ENCODE measurements around the gene ZSWIM2.

DNA sequence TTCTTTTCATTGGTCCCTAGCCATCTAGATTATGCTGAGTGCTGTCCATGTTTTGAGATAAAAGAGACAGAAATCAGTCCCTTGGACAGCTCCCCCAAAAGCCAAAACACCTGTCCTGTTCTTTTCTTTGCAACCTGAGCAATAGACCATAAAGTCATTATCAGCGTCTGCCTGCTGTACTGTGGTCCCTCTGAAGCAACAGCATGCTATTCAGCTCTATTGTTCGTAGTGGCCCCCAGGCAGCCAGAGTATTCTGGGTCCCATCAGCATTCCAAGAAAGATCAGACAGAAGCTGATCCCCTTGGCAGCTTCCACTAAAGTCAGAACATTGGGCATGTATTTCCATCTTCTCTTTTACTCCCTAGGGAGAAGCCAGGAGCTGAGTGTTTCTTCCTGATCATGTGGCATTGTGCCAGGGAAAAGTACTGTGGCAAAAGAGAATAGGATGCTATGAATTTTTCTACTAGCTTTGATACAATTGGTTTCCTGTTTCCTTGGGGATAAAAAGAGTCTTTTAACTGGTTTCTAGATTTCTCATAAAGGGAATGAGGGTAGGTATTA, 33.6 kb upstream of the ZSWIM2 start:
- TF ChIP-seq, protein P1, sequence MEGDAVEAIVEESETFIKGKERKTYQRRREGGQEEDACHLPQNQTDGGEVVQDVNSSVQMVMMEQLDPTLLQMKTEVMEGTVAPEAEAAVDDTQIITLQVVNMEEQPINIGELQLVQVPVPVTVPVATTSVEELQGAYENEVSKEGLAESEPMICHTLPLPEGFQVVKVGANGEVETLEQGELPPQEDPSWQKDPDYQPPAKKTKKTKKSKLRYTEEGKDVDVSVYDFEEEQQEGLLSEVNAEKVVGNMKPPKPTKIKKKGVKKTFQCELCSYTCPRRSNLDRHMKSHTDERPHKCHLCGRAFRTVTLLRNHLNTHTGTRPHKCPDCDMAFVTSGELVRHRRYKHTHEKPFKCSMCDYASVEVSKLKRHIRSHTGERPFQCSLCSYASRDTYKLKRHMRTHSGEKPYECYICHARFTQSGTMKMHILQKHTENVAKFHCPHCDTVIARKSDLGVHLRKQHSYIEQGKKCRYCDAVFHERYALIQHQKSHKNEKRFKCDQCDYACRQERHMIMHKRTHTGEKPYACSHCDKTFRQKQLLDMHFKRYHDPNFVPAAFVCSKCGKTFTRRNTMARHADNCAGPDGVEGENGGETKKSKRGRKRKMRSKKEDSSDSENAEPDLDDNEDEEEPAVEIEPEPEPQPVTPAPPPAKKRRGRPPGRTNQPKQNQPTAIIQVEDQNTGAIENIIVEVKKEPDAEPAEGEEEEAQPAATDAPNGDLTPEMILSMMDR (IDR thresholded peaks at IDR 0.05), result no peak
- TF ChIP-seq EP300 (IDR thresholded peaks at IDR 0.05), result no peak

Measured in tibial nerve (tissue), 4 donors.